GM10266 (cell line): Measurements from ENCODE around the gene SUPT3H.
"Not testable (repeated sequence)": the region's sequence is repeated elsewhere in the genome, so short reads cannot be mapped to it uniquely, and the experiment has no call there.

Source experiments
- DNase-seq: peaks from one replicate; pipeline ENCODE4 v3.0.0; 2012; ENCODE audit errors: extremely low spot score
- TF ChIP-seq, protein P1 (sequence below): IDR thresholded peaks from 2 replicates; pipeline ENCODE4 v1.5.1; 2012; ENCODE audit warnings: mild to moderate bottlenecking, low read depth; ENCODE audit not compliant: control insufficient read depth, insufficient read depth; ENCODE audit errors: missing control alignments

SUPT3H gene

DNA sequence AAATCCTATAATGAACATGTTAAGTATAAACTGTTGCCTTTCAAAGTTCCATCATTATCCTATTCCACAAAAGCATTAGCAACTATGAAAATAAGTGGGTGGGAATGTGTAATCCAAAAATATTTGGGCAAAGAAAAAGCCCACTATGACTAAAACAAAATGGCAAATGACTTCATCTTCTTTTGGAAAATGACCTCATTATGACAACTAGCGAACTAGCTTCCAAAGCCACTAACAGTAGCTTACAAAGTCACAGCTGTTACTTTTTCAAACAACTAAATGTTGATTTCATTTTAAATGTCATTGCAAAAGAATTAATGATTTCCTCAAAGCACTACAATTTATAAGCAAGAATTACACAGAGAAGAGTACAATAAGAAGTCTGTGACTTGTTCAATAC, 99.4 kb downstream of the SUPT3H start:
- DNase-seq = no peak
- TF ChIP-seq, protein P1, sequence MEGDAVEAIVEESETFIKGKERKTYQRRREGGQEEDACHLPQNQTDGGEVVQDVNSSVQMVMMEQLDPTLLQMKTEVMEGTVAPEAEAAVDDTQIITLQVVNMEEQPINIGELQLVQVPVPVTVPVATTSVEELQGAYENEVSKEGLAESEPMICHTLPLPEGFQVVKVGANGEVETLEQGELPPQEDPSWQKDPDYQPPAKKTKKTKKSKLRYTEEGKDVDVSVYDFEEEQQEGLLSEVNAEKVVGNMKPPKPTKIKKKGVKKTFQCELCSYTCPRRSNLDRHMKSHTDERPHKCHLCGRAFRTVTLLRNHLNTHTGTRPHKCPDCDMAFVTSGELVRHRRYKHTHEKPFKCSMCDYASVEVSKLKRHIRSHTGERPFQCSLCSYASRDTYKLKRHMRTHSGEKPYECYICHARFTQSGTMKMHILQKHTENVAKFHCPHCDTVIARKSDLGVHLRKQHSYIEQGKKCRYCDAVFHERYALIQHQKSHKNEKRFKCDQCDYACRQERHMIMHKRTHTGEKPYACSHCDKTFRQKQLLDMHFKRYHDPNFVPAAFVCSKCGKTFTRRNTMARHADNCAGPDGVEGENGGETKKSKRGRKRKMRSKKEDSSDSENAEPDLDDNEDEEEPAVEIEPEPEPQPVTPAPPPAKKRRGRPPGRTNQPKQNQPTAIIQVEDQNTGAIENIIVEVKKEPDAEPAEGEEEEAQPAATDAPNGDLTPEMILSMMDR = no peak

DNA sequence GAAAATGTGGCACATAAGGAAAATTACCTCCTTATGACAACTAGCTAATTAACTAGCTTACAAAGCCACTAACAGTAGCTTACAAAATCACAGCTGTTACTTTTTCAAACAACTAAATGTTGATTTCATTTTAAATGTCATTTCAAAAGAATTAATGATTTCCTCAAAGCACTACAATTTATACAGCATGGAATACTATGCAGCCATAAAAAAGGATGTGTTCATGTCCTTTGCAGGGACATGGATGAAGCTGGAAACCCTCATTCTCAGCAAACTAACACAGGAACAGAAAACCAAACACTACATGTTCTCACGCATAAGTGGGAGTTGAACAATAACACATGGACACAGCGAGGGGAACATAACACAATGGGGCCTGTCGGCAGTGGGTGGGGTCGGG, 100.0 kb downstream of the SUPT3H start:
- not testable (repeated sequence) for DNase-seq

DNA sequence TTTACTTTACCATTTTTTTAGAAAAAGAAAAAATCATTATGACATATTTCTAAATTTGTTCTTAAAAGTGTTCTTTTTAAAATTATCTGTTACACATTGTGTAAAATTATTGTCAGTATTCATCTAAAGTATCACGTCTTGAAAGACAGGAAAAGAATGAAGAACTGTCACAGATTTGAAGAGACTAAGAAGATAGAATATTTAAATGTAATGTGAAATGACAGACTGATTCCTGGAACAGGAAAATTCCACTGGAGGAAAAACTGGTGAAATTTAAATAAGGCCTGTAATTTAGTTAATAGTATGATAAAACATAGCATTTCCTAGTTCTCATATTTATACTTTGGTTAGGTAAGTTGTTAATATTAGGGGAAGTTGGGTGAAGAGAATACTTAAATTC, 102.4 kb downstream of the SUPT3H start:
- TF ChIP-seq, protein P1 = no peak
- no peak for DNase-seq

DNA sequence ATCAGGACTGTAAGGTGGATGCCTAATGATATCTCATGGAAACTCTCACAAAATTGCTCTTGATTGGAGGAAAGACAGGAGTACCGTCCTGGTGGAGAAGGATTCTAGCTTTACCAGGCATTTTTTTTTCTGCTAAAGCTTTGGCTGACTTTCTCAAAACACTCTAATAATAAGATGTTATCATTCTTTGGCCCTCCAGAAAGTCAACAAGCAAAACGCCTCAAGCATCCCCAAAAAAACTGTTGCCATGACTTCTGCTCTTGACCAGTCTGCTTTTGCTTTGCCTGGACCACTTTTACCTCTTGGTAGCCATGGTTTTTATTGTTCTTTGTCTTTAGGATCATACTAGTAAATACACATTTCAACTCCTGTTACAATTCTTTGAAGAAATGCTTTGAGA, 105.1 kb downstream of the SUPT3H start:
- TF ChIP-seq, protein P1 = no peak
- no peak for DNase-seq

DNA sequence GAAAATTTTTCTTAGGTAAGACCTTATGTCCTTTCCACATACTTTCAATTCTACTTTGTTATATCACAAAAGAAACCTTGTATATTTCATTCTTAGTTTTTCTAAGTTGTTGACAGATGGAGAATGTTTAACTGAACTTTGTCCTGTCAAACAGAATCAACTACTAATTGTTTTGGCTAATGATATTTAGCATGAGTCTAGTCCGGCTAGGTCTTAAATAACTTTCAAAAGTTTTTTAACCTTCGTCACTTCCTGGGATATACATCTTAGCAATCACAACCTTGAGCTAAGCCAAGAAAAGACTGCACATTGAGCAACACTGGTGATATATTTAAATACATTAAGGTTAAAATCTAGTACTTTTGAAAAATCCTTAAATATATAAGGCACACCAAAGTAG, 112.5 kb downstream of the SUPT3H start:
- TF ChIP-seq, protein P1 = no peak
- no peak for DNase-seq

DNA sequence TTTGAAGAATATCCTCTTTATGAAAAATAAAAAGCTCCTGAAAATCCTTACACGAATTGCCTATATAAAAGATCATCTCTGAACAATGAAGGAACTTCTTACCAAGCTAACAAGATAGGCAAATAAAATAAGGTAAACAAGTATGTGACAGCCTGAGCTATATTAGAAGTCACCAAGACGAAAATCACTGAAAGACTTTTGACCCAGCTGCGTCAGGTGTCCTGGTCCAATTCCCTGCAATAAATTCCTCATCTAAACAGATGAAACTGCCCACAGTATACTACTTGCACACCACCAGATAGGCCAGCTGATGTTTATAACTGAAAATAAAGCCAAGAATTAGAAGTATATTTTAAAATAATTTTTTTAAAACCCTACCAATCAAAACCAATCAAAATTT, 117.0 kb downstream of the SUPT3H start:
- DNase-seq = no peak
- TF ChIP-seq, protein P1 = no peak

DNA sequence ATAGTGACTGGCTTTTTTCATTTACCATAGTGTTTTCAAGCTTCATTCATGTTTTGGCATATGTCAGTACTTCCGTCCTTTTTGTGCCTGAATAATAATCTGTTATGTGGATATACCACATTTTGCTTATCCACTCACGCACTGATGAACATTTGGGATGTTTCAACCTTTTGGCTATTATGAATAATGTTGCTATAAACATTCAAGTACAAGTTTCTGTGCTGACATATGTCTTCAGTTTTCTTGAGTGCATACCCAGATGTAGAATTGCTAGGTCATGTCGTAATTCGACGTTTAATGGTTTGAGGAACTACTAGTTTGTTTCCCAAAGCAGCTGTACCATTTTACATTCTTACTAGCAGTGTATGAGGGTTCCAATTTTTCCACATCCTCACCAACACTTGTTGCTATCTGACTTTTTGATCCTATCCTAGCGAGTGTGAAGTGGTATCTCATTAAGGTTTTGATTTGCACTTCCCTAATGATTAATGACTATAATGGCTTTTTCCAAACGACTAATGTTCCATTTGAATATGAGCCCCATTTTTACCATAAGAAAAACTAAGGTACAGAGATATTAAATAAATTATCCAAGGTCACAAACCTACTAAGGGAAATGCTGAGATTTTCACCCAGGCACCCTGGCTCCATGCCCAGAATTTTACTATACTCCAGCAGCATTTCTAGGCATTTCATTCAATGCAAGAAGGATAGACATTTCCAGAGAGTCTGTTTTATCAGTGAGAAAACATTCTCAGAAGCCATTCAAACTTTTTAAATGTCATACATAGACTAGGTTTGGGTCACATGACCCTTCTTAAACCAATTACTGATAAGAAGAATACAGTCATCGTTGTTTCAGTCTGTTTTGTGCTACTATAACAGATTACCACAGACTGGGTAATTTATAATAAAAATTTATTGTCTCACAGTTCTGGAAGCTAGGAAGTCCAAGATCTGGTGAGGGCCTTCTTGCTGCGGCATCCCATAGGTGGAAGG, 120.7 kb downstream of the SUPT3H start:
- TF ChIP-seq, protein P1 = no peak
- DNase-seq = no peak

DNA sequence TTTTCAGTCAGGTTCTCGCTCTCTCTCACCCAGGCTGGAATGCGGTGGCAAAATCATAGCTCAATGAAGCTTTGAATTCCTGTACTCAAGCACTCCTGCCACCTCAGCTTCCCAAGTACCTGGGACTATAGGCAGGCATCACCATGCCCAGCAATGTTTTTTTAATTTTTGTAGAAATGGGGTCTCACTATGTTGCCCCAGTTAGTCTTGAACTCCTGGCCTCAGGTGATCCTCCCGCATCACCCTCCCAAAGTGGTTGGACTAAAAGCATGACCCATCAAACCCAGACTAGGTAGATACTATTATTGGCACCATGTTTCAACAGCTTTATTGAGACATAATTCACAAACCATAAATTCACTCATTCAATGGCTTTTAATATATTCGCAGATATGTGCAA, 122.3 kb downstream of the SUPT3H start:
- DNase-seq = no peak

More for the DNA sequence above, 122.3 kb downstream of the SUPT3H start:
- TF ChIP-seq, protein P1 = no peak
